ENCODE data around the gene ADARB1. TPM values are rescaled to one million over a fixed set of nuclear protein-coding genes. Genes with fewer than 3 reads are reported as not detected.

ADARB1 gene
- polyA plus RNA-seq, 4 donors, result 1.1 to 8.3 (median 3.8) TPM

- Histone ChIP-seq H3K4me3 (ENCODE audit: low read depth in 1 of 3, low read length in 3 of 3) (no peak overlapping the region), H3K4me1 (ENCODE audit: control insufficient read depth in 3 of 3, insufficient read depth in 2 of 3, low read depth in 1 of 3, low read length in 2 of 3) (no peaks in the 10 kb centered on the region), H3K27ac (ENCODE audit: low read depth in 1 of 3, low read length in 2 of 3) (no peak overlapping the region), H3K27me3 (ENCODE audit: control insufficient read depth in 3 of 3, insufficient read depth in 3 of 3, low read length in 3 of 3) (peaks cover 0 to 3% (median 0%) of the 10 kb centered on the region in 3 donors), H3K9me3 (ENCODE audit: control insufficient read depth in 2 of 2, insufficient read depth in 1 of 2, low read depth in 1 of 2, low read length in 1 of 2) (peaks cover 0 to 5% of the 10 kb centered on the region in 2 donors), H3K36me3 (ENCODE audit: control insufficient read depth in 3 of 3, insufficient read depth in 2 of 3, low read depth in 1 of 3, low read length in 3 of 3) (no peaks in the 10 kb centered on the region)
- 56 to 81% (median 69%) methylated on average over 15 of the region's 15 CpGs for WGBS, 3 donors
- FAIRE-seq (no peak), DNase-seq (no peak)
Observed at GRCh38 chr21:45042664-45043161, 31.7 kb upstream of the ADARB1 start.

GRCh38 chr21:45043541-45044020, 30.8 kb upstream of the ADARB1 start:
- Histone ChIP-seq H3K4me1 (ENCODE audit: control insufficient read depth in 3 of 3, insufficient read depth in 2 of 3, low read depth in 1 of 3, low read length in 2 of 3) (no peaks in the 10 kb centered on the region), H3K4me3 (ENCODE audit: low read depth in 1 of 3, low read length in 3 of 3) (no peak overlapping the region), H3K36me3 (ENCODE audit: control insufficient read depth in 3 of 3, insufficient read depth in 2 of 3, low read depth in 1 of 3, low read length in 3 of 3) (no peaks in the 10 kb centered on the region), H3K9me3 (ENCODE audit: control insufficient read depth in 2 of 2, insufficient read depth in 1 of 2, low read depth in 1 of 2, low read length in 1 of 2) (peaks cover 0 to 5% of the 10 kb centered on the region in 2 donors), H3K27ac (ENCODE audit: low read depth in 1 of 3, low read length in 2 of 3) (no peak overlapping the region), H3K27me3 (ENCODE audit: control insufficient read depth in 3 of 3, insufficient read depth in 3 of 3, low read length in 3 of 3) (peaks cover 0 to 3% (median 0%) of the 10 kb centered on the region in 3 donors)
- 83 to 88% (median 83%) methylated on average over 20 to 22 of the region's 22 CpGs for WGBS, 3 donors
- DNase-seq, result no peak
- no peak for FAIRE-seq

DNA sequence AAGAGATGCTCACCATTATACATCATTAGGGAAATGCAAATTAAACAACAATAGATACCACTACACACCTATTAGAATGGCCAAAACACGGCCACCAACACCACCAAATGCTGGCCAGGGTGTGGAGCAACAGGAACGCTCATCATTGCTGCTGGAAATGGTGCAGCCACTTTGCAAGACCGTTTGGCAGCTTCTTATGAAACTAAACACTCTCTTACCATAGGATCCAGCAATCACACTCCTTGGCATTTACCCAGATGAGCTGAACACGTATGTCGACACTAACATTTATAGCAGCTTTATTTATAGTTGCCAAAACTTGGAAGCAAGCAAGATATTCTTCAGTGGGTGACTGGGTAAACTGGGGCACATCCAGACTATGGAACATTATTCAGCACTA, 28.9 kb upstream of the ADARB1 start:
- H3K4me3 ChIP-seq (ENCODE audit: low read depth in 1 of 3, low read length in 3 of 3), result no peak overlapping the region
- no peaks in the 10 kb centered on the region for H3K4me1 ChIP-seq (ENCODE audit: control insufficient read depth in 3 of 3, insufficient read depth in 2 of 3, low read depth in 1 of 3, low read length in 2 of 3)
- 51 to 61% (median 56%) methylated on average over 5 of the region's 5 CpGs for WGBS, 3 donors
- no peak for DNase-seq
- H3K27ac ChIP-seq (ENCODE audit: low read depth in 1 of 3, low read length in 2 of 3), result no peak overlapping the region
- no peak for FAIRE-seq
- H3K36me3 ChIP-seq (ENCODE audit: control insufficient read depth in 3 of 3, insufficient read depth in 2 of 3, low read depth in 1 of 3, low read length in 3 of 3), result no peaks in the 10 kb centered on the region
- H3K27me3 ChIP-seq (ENCODE audit: control insufficient read depth in 3 of 3, insufficient read depth in 3 of 3, low read length in 3 of 3), result peaks cover 0 to 3% (median 0%) of the 10 kb centered on the region in 3 donors
- H3K9me3 ChIP-seq (ENCODE audit: control insufficient read depth in 2 of 2, insufficient read depth in 1 of 2, low read depth in 1 of 2, low read length in 1 of 2), result peaks cover 0 to 5% of the 10 kb centered on the region in 2 donors

GRCh38 chr21:45047257-45047656, 27.1 kb upstream of the ADARB1 start:
- WGBS, 3 donors, result 66 to 82% (median 67%) methylated on average over 1 of the region's 1 CpG

GRCh38 chr21:45048026-45048698, 26.2 kb upstream of the ADARB1 start:
- WGBS, 3 donors, result 78 to 86% (median 84%) methylated on average over 11 of the region's 11 CpGs
- Histone ChIP-seq H3K27ac (ENCODE audit: low read depth in 1 of 3, low read length in 2 of 3) (no peak overlapping the region), H3K4me3 (ENCODE audit: low read depth in 1 of 3, low read length in 3 of 3) (no peak overlapping the region), H3K4me1 (ENCODE audit: control insufficient read depth in 3 of 3, insufficient read depth in 2 of 3, low read depth in 1 of 3, low read length in 2 of 3) (no peaks in the 10 kb centered on the region), H3K27me3 (ENCODE audit: control insufficient read depth in 3 of 3, insufficient read depth in 3 of 3, low read length in 3 of 3) (peaks cover 0 to 3% (median 0%) of the 10 kb centered on the region in 3 donors), H3K9me3 (ENCODE audit: control insufficient read depth in 2 of 2, insufficient read depth in 1 of 2, low read depth in 1 of 2, low read length in 1 of 2) (peaks cover 0 to 5% of the 10 kb centered on the region in 2 donors), H3K36me3 (ENCODE audit: control insufficient read depth in 3 of 3, insufficient read depth in 2 of 3, low read depth in 1 of 3, low read length in 3 of 3) (no peaks in the 10 kb centered on the region)
- FAIRE-seq, result no peak
- DNase-seq, result no peak

More at GRCh38 chr21:45047257-45047656, 27.1 kb upstream of the ADARB1 start:
- Histone ChIP-seq H3K27me3 (ENCODE audit: control insufficient read depth in 3 of 3, insufficient read depth in 3 of 3, low read length in 3 of 3) (peaks cover 0 to 3% (median 0%) of the 10 kb centered on the region in 3 donors), H3K27ac (ENCODE audit: low read depth in 1 of 3, low read length in 2 of 3) (no peak overlapping the region), H3K4me3 (ENCODE audit: low read depth in 1 of 3, low read length in 3 of 3) (no peak overlapping the region), H3K9me3 (ENCODE audit: control insufficient read depth in 2 of 2, insufficient read depth in 1 of 2, low read depth in 1 of 2, low read length in 1 of 2) (peaks cover 0 to 5% of the 10 kb centered on the region in 2 donors), H3K36me3 (ENCODE audit: control insufficient read depth in 3 of 3, insufficient read depth in 2 of 3, low read depth in 1 of 3, low read length in 3 of 3) (no peaks in the 10 kb centered on the region), H3K4me1 (ENCODE audit: control insufficient read depth in 3 of 3, insufficient read depth in 2 of 3, low read depth in 1 of 3, low read length in 2 of 3) (no peaks in the 10 kb centered on the region)
- FAIRE-seq (no peak), DNase-seq (no peak)

DNA sequence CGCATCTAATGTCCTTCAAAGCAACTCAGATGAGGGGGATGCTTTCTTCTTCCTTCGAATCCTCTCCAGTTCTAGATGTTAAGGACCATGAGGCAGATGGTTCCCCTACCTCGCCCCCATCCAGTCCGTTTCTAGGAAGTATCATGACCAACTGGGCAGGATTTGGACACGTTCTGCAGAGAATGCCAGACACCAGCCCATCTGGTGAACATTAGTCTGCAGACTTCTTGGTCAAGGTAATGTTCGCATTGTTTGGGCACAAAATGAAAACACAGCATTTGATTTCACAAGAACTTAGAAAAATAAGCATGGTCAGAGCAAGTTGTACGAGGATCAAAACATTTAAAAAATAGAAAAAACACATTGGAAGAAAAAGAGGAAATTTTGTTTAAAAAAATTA, 25.4 kb upstream of the ADARB1 start:
- FAIRE-seq, result no peak
- WGBS, 3 donors, result 66 to 83% (median 68%) methylated on average over 7 of the region's 7 CpGs
- H3K4me1 ChIP-seq (ENCODE audit: control insufficient read depth in 3 of 3, insufficient read depth in 2 of 3, low read depth in 1 of 3, low read length in 2 of 3), result no peaks in the 10 kb centered on the region

GRCh38 chr21:45049714-45050344, 24.6 kb upstream of the ADARB1 start:
- 59 to 72% (median 65%) methylated on average over 11 to 12 of the region's 12 CpGs for WGBS, 3 donors
- Histone ChIP-seq H3K36me3 (ENCODE audit: control insufficient read depth in 3 of 3, insufficient read depth in 2 of 3, low read depth in 1 of 3, low read length in 3 of 3) (no peaks in the 10 kb centered on the region), H3K27ac (ENCODE audit: low read depth in 1 of 3, low read length in 2 of 3) (no peak overlapping the region), H3K4me1 (ENCODE audit: control insufficient read depth in 3 of 3, insufficient read depth in 2 of 3, low read depth in 1 of 3, low read length in 2 of 3) (no peaks in the 10 kb centered on the region), H3K27me3 (ENCODE audit: control insufficient read depth in 3 of 3, insufficient read depth in 3 of 3, low read length in 3 of 3) (no peaks in the 10 kb centered on the region), H3K9me3 (ENCODE audit: control insufficient read depth in 2 of 2, insufficient read depth in 1 of 2, low read depth in 1 of 2, low read length in 1 of 2) (peaks cover 0 to 5% of the 10 kb centered on the region in 2 donors), H3K4me3 (ENCODE audit: low read depth in 1 of 3, low read length in 3 of 3) (no peak overlapping the region)
- no peak for DNase-seq
- FAIRE-seq, result no peak

More for the DNA sequence above, 25.4 kb upstream of the ADARB1 start:
- Histone ChIP-seq H3K4me3 (ENCODE audit: low read depth in 1 of 3, low read length in 3 of 3) (no peak overlapping the region), H3K27ac (ENCODE audit: low read depth in 1 of 3, low read length in 2 of 3) (no peak overlapping the region), H3K27me3 (ENCODE audit: control insufficient read depth in 3 of 3, insufficient read depth in 3 of 3, low read length in 3 of 3) (no peaks in the 10 kb centered on the region), H3K9me3 (ENCODE audit: control insufficient read depth in 2 of 2, insufficient read depth in 1 of 2, low read depth in 1 of 2, low read length in 1 of 2) (peaks cover 0 to 5% of the 10 kb centered on the region in 2 donors), H3K36me3 (ENCODE audit: control insufficient read depth in 3 of 3, insufficient read depth in 2 of 3, low read depth in 1 of 3, low read length in 3 of 3) (no peaks in the 10 kb centered on the region)
- DNase-seq, result no peak

- no peak overlapping the region for H3K4me3 ChIP-seq (ENCODE audit: low read depth in 1 of 3, low read length in 3 of 3)
- H3K36me3 ChIP-seq (ENCODE audit: control insufficient read depth in 3 of 3, insufficient read depth in 2 of 3, low read depth in 1 of 3, low read length in 3 of 3), result no peaks in the 10 kb centered on the region
- no peak overlapping the region for H3K27ac ChIP-seq (ENCODE audit: low read depth in 1 of 3, low read length in 2 of 3)
- peaks cover 0 to 5% of the 10 kb centered on the region in 2 donors for H3K9me3 ChIP-seq (ENCODE audit: control insufficient read depth in 2 of 2, insufficient read depth in 1 of 2, low read depth in 1 of 2, low read length in 1 of 2)
- 78 to 84% (median 81%) methylated on average over 14 of the region's 14 CpGs for WGBS, 3 donors
- no peaks in the 10 kb centered on the region for H3K4me1 ChIP-seq (ENCODE audit: control insufficient read depth in 3 of 3, insufficient read depth in 2 of 3, low read depth in 1 of 3, low read length in 2 of 3)
- DNase-seq (no peak), FAIRE-seq (no peak)
- H3K27me3 ChIP-seq (ENCODE audit: control insufficient read depth in 3 of 3, insufficient read depth in 3 of 3, low read length in 3 of 3), result no peaks in the 10 kb centered on the region
Observed at GRCh38 chr21:45050345-45050796, 24.0 kb upstream of the ADARB1 start.
